Daoy (cell line): ENCODE results near the gene NCOA1. TPM values are rescaled to one million over a fixed set of nuclear protein-coding genes. Genes with fewer than 3 reads are reported as not detected.
A peak's percentile ranks its signal among the peaks of the same experiment; 100 is the strongest.
"Not testable (repeated sequence)": the region's sequence is repeated elsewhere in the genome, so short reads cannot be mapped to it uniquely, and the experiment has no call there.

ENCODE experiments used
- DNase-seq: peaks from one replicate; pipeline ENCODE4 v3.0.0-alpha.2; 2015; ENCODE audit warnings: low read depth
- total RNA-seq: library from RNA; depleted of rRNA; stranded (reverse); fragments of >200 nt; shearing (Covaris generic); gene quantifications from 2 replicates; pipeline ENCODE4 v1.2.3, GENCODE V29; 2014

The NCOA1 gene
- total RNA-seq, 1 experiment from 2014 or later, result 5.5 TPM

DNA sequence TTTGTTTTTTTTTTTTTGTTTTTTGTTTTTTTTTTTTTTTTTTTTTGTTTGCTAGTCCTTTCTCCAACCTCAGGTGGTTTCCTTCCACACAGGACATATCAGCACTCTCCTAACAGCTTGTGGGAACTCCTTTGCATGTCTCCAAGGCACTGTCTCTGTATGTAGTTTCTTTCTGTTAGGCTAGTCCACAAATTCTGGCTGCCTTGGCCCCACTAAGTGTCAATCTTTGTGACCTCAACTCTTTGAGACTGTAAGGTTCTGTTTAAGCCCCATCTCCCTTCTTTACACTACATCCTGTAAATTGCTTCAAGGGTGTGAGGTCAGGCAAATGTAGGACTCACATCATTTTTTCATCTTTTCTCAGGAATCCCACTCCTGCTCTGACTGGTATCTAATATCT is 85.1 kb downstream of the NCOA1 start:
- no peak for DNase-seq

DNA sequence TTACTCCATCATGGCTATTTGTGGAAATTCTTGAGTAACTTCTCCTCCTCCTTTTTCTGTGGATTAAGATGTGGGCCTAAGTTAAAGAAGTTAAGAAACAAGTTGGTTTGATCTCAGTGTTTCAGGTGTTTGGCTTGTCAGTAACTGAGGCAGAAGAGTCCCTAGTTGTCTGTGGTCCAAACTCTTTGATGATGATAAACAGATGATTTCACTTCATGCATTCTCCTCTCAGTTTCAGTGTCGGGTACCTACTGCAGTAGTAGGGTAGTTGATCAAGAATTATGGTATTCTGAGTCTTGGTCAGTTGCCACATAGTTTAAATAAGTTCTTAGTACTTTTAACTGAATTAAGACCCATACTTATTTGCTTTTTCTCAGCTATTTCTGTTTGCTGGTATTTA is 85.6 kb downstream of the NCOA1 start:
- no peak for DNase-seq

DNA sequence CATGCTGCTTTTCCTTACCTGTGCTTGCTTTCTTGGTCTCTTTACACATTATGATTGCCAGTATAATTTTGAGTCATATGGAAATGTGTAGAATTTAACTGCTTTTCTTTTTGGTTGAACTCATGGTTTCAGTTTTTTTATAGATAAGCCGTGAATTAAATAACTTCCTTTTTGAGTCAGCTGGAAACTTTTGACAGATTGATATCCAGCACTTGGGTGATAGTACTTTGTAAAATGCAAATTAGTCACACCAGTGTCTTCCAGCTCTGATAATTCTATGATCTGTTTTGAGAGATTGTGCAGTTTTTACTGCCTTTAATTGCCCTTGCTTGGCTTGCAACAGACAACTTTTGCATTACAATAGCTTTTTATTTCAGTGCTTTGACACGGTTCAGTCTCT is 86.4 kb downstream of the NCOA1 start:
- no peak for DNase-seq

DNA sequence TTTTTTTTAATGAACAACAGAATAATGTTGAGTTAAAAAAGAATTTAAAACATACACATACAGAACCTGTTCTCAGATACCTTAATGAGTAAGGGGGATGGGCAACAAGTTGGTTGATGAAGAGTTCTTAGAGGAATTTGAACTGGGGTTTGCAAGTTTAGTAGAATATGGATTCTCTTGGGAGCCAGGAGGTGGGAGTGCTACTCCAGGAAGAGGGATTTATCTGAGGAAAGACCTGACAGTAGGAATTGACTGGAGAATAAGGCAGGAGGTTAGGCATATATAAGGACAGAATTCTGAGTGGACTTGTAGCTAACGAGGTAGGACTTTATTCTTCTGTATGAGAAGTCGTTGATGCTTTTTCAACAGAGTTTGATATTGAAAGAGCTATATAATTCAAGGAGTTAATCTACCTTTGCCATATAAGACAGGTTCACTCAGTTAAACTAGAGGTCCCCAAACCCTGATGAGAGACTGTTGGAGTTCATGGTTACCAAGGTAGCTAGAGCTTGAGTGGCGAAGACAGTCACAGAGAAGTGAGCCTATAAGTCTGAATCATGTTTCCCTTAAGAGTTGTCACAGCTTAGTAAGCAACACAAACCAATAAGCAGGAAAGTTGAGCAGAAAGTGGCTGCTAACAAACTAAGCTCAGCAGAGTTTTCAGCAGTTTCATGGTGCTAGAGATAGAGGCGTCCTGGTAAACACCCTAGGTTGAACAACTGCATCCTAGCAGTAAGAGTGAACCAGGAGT is 88.2 kb downstream of the NCOA1 start:
- no peak for DNase-seq

DNA sequence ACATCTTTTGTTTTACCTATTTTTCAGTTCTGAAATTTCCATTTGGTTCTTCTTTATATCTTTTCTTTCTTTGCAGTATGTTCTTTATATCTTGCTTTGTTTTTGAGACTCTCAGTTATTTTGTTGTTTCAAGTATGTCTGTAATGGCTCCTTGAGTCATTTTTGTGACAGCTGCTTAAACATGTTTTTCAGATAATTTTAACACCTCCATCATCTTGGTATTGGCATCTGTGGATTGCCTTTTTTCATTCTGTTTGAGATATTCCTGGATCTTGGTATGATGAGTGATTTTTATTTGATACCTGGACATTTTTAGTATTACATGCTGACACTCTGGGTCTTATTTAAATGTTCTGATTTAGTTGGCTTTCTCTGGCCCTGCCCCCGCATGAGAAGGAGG is 89.5 kb downstream of the NCOA1 start:
- DNase-seq, result no peak

DNA sequence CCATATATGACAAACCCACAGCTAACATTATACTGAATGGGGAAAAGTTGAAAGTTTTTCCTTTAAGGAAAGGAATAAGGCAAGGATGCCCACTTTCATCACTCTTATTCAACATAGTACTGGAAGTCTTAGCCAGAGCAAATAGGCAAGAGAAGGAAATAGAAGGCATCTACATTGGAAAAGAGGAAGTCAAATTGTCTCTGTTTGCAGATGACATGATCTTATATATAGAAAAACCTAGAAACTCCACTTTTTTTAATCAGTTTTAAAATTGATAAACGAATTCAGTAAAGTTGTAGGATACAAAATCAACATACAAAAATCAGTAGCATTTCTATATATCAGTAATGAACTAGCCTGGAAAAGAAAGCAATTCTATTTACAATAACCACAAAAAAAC is 90.9 kb downstream of the NCOA1 start:
- not testable (repeated sequence) for DNase-seq

DNA sequence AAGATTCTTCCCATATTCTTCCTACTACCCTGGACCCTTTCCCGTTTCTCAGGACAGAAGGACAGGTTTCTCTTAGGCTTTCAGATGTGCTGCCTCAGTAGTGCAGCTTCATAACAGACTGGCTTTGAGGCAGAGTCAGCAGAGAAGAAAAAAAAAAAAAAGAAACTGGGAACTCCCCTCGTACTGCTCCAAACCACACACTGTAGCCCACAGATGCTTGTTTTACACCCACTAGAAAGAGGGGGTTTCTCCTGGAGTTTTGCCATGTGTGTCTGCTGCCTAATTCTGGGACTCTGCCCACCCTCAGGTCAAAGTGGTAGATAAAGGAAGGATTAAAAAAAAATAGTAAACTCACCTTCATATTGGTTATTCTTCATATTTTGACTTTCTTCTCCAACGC is 95.9 kb downstream of the NCOA1 start:
- DNase-seq, result no peak

DNA sequence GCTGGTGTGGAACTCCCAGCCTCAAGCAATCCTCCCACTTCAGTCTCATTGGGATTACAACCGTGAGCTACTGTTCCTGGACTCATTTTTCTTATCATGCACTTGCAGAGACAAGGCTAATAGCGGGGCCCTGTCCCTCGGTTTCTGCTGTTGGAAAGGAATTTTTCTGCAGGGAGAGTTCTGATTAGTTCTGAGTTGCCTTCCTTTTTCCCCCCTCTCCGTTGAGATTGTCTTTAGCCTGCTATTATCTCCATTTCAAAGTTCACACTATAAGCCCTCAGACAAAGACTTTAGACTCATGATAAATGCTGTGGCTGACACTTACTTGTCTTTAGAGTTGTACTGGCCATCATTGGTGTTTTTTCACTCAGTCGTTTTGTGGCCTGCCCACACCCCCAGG is 97.2 kb downstream of the NCOA1 start:
- no peak for DNase-seq

DNA sequence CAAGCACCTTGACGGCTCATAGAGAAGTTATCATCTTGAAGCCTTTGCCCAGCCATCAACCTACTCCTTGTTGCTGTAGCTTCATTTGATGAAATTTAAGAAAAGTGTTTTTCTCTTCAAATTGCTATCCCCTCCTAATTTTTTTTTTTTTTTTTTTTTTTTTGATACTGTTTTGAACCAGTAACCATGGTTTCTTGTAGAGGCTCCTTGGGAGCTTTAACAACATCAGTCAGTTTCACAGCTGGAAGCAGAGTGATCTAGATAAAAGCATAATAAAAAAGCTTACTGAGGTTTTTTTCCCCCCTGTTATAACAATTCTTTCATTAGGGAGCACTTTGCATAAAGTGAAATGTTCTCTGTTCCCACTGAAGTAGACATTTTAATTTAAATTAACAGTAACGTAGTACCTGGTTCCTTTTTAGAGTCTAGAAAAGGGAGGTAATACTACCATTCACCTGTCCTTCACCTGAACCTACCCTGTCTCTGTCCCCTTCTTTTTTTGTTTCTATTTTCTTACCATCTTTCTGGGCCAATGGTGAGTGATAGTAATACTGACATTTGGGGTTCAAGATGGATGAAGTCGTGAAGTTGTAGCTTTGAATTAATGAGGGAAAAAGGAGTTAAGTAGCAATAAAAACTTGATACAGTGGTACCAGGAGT is 101.5 kb downstream of the NCOA1 start:
- no peak for DNase-seq

DNA sequence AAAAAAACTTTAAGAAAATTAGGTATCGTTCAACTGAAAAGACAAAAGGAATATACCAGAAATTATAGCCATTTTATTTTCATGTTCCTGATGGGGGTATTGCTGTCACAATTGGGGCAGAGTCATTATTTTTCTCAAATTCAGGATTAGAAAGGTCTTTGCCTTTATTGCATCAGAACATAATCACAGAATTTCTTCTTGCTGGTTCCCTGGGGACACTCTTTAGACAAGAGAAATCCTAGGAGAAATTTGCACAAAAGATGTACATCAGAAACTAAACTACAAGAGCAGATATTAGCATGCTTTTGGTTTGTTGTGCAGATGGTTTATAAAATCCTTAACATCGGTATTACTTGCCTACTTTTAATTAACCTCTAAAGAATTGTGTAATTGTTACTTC is 103.2 kb downstream of the NCOA1 start:
- no peak for DNase-seq

DNA sequence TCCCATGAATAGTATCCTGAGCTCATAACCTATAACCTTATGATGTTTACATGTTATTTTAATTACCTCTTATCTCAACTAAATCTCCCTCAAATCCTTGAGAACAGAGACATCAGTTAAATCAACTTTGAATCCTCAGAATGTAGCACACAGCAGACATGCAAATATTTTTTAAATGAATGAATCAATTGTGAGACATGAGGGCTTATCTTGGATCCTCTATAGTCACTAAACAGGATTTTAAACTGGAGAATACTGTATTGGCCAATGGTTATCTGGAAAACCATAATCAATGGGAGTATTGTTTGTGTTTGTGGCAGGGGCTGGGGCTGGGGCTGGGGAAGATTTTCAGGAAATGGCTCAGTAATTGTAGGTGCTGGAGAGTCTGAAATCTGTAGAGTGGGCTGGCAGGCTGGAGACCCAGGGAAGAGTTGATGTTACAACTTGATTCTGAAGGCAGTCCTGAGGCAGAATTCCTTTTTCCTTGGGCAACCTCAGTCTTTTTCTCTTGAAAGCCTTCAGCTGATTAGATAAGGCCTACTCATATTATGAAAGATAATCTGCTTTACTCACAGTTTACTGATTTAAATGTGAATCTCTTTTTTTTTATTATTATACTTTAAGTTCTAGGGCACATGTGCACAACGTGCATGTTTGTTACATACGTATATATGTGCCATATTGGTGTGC is 106.3 kb downstream of the NCOA1 start:
- no peak for DNase-seq

DNA sequence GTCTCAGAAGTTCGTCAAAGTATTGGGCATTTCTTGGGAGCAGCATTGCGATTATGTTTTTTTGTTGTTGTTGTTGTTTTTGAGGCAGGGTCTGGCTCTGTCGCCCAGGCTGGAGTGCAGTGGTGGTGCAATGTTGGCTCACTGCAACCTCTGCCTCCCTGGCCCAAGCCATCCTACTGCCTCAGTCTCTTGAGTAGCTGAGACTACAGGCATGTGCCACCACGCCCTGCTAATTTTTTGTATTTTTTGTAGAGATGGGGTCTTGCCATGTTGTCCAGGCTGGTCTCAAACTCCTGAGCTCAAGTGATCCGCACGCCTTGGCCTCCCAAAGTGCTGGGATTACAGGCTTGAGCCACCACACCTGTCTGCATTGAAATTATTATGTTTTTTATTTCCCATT is 109.1 kb downstream of the NCOA1 start:
- DNase-seq, result not testable (repeated sequence)

DNA sequence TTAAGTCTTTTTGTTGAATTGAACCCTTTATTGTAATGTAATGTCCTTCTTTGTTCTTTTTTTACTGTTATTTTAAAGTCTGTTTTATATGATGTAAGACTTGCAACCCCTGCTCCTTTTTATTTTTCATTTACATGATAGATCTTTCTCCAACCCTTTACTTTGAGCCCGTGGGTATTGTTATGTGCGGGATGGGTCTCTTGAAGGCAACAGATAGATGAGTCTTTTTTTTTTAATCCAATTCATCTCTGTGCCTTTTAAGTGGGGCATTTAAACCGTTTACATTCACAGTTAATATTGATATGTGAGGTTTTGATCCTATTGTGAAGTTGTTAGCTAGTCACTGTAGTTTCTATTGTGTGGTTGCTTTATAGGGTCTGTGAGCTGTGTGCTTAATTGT is 120.6 kb downstream of the NCOA1 start:
- DNase-seq, result no peak

DNA sequence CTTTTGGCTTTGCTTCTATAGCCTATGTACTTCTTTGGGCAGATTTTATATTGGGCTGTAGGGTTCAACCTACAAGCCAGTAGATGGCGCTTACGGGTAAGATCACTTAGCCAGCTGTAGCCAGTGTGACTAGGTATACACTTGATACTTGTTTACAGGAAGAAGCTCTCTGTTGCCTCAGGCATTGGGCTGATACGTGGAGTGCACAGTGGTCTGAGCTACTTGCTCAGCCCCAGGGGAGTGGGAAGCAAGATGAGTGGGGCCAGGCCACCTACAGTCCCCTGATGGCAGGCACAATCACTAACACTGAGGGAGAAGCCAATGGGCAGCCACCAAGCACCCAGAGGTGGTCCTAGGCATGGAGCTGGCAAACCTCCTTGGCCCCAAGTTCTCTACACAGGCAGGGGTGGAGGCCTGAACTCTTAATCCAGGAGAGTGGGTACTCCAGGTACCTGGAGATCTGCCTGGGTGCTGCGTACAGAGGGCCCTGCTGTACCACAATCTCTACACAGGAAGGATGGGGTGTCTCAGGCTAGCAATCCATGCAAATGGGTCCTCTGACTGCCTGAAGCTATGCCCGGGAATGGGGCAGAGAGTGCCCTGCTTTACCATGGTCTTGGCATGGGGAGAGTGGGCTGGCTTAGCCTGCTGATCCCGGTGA is 122.2 kb downstream of the NCOA1 start:
- DNase-seq, result peak; percentile 58

DNA sequence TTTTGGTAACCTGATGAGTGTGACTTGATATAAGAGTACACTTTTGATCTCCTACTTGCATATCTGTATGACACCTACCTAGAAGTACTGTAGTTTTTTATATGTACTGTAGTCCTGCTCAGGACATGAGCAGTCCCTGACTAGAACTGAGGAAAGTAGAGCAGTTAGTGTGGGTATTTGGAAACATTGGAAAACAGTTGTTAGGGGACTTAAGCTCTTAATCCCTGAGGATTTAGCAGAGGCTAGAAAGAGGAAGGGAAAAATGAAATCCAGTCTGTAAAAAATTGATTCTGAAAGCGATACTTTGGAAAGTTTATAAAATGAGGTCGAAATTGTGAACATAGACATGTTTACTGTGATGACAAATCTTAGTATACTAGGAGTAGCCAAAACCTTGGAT is 125.6 kb downstream of the NCOA1 start:
- no peak for DNase-seq

DNA sequence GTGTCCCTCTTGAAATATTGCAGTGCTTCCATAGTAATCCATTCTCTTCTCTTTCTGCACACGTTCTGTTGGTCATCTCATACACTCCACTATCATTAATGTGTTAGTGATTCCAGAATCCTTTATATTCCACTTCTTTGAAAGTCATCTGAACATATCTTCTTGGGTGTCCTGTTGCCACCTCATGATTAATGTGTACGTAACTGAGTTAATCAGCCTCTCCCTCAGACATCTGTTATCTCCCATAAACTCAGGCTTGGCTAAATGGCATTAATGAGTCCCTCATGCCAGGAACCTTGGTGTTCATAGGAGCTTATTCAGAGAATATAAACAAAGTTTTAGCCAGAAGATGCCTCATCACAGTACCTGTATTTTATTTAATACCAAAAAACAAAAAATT is 126.4 kb downstream of the NCOA1 start:
- no peak for DNase-seq

DNA sequence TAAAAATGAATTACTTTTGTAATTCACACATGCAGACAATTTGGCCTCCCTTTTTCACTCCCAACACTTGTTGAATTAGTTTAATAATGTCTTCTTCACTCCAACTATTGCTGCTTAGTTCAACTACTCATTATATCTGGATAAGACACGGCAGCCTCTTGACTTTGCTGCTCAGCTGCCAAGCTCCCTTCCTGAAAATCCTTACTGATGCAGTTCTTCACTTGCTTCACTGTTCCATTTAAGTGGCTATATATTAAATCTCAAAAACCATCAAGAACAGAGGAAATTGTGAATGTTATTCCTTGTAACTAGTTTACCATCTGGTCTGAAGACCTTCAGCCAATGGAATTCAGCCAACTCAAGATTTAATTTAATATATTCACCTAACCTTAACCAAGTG is 127.1 kb downstream of the NCOA1 start:
- DNase-seq, result no peak

DNA sequence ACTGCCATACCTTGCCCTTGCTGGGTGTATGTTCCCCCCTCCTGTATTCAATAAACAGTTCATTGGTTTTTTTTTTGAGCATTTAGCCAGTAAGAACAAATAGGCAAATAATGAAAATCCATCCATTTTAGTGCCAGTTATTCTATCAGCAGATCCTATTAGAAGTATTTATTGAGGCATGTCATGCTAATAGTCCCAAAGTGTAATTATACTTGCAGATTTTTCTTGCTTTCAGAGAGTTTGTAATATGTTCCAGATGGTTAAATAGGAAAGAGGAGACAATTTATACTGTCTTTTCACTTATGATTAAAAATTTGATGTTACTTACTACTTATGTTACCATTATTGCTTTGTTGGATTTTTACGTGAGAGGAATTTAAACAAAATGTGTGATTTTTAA is 127.6 kb downstream of the NCOA1 start:
- no peak for DNase-seq

DNA sequence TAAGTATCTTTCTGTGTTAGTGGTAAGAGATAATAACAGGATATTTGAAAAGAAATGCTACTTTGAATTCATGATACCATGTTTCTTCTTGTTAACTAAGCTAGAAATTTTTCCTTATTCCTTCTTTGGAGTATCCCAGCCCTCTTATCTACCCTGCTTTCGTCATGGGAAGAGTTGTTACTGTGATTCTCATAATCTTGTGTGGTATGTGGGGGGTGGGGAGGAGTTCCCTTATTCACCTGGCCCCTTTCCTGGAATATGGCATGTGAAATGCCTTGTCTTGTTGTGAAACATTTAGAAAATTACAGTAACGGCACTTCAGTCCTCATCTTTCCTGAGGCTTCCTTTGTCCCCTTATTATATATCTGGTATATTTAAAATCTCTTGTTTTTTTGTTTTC is 129.9 kb downstream of the NCOA1 start:
- DNase-seq, result no peak

DNA sequence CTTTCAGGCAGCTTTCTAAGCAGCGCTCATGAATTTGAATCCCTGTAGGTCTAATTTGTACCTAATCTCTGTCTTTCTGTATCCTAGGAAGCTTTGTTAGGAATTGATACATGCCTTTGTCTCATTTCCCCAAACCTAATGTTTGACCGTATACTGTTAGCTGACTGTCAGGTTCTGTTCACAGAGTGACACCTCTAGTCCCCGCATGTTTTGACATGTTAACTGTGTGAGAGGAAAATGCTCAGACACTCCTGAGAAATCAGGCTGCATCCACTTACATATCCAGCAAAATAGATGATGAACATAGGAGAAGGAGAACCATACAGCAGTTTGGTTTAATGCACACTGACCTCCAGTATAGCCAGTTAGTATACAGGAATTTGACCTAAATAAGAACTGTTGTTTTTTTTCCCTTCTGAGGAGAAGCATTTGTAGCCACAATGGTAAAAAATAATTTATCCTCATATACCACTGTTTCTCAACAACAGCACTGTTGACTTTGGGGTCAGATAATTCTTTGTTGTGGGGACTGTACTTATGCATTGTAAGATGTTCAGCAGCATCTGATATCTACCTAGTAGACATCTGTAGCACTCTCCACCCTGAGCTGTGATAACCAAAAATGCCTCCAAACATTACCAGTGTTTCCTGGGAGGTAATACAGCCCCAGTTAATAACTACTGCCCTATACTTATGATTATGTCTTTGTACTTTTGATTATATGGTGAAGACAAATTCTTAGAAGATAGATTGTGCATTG is 130.9 kb downstream of the NCOA1 start:
- no peak for DNase-seq

DNA sequence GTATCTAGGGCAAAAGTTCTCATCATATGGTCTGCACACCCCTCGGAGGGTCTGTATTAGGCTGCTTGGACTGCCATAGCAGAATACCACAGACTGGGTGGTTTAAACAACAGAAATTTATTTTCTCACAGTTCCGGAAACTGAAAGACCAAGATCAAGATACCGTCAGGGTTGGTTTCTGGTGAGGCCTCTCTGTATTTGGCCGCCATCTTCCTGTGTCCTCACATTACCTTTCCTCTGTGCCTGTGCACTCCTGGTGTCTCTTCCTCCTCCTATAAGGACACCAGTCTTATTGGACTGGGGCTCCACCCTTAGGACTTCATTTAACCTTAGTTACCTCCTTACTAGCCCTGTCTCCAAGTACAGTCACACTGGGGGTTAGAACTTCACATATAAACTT is 132.5 kb downstream of the NCOA1 start:
- DNase-seq, result no peak

DNA sequence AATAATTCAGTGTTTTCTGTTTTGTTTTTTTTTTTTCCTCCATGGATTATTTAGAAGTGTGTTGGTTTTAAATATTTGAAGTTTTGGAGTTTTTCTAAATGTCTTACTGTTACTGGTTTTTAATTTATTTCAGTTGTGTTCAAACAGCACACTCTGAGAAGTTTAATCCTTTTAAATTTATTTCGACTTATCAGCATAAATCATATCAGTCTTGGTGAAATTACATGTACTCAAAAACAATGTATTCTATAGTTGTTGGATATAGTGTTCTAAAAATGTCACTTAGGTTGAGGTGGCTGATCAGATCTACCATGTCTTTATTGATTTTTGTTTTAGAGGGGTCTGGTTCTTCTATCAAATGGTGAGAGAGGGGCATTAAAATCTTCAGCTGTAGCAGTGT is 134.7 kb downstream of the NCOA1 start:
- DNase-seq, result no peak
